Retinal pigment epithelial cell (primary cell): ENCODE measurements around the gene ATP9B.

Experiments
- DNase-seq: peaks from one replicate; pipeline ENCODE4 v3.0.0-alpha.2; 2010; ENCODE audit warnings: low read depth
- H3K4me3 ChIP-seq: 2 replicates; pipeline ENCODE4 v1.5.1; 2011; ENCODE audit warnings: mild to moderate bottlenecking, low read length, control low read depth, moderate library complexity
- TF ChIP-seq, protein P1 (sequence below): conservative IDR thresholded peaks from 2 replicates; pipeline ENCODE4 v1.5.1; 2011; ENCODE audit warnings: low read depth, low read length, control low read depth, inconsistent platforms

ATP9B gene

DNA sequence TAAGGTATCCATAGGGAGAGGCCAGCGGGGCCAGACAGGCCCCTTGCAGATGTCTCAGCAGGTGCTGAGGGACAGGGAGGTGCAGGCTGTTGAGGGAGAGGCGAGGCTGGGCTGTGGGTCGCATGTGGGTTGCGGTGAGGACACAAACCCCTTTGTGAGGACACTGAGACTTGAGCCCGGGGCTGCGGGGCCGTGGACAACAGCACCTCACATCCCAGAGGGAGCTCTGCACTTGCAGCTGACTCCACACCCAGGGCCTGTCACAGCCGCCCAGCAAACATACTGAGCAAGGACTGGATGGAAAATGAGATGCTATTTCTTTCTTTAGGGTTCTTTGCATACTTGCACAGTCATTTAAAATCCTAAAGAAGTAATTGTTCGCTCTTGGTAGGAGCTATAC is 231.2 kb downstream of the ATP9B start:
- no peak for DNase-seq
- no peak overlapping the region for H3K4me3 ChIP-seq
- TF ChIP-seq, protein P1, sequence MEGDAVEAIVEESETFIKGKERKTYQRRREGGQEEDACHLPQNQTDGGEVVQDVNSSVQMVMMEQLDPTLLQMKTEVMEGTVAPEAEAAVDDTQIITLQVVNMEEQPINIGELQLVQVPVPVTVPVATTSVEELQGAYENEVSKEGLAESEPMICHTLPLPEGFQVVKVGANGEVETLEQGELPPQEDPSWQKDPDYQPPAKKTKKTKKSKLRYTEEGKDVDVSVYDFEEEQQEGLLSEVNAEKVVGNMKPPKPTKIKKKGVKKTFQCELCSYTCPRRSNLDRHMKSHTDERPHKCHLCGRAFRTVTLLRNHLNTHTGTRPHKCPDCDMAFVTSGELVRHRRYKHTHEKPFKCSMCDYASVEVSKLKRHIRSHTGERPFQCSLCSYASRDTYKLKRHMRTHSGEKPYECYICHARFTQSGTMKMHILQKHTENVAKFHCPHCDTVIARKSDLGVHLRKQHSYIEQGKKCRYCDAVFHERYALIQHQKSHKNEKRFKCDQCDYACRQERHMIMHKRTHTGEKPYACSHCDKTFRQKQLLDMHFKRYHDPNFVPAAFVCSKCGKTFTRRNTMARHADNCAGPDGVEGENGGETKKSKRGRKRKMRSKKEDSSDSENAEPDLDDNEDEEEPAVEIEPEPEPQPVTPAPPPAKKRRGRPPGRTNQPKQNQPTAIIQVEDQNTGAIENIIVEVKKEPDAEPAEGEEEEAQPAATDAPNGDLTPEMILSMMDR: no peak

DNA sequence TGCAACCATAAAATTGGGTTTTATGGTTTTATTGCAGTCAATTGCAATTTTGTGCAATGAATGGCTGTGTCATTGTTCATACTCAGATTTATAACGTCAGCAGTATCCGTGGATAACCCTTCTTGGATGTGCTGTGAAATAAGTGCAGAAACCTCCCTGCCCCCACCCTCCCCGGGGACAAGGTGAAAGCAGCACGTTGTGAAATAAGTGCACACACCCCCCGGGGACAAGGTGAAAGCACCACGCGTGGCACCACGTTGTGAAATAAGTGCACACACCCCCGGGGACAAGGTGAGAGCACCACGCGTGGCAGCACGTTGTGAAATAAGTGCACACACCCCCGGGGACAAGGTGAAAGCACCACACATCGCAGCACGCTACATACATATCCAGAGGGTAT is 232.9 kb downstream of the ATP9B start:
- TF ChIP-seq, protein P1: no peak
- no peak overlapping the region for H3K4me3 ChIP-seq
- DNase-seq: no peak

DNA sequence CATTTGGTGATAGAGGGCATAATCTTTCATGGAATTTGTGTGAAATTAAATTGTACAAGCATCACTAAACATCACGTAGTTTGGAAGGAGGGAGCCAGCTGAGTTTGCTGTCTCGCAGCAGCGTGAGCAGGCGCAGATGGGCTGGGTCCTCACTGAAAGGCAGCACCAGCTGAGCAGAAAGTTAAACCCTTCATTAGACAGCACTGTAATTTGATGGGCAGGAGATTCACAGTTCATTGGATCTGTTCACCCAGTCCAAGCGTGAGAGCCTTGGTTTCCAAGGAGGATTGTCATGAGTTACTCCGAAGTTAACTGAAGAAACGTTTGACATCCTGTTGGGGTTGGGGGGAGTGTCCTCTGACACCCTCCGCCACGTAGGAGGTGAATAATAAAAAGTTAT is 236.7 kb downstream of the ATP9B start:
- H3K4me3 ChIP-seq: no peak overlapping the region
- TF ChIP-seq, protein P1: no peak
- DNase-seq: no peak

DNA sequence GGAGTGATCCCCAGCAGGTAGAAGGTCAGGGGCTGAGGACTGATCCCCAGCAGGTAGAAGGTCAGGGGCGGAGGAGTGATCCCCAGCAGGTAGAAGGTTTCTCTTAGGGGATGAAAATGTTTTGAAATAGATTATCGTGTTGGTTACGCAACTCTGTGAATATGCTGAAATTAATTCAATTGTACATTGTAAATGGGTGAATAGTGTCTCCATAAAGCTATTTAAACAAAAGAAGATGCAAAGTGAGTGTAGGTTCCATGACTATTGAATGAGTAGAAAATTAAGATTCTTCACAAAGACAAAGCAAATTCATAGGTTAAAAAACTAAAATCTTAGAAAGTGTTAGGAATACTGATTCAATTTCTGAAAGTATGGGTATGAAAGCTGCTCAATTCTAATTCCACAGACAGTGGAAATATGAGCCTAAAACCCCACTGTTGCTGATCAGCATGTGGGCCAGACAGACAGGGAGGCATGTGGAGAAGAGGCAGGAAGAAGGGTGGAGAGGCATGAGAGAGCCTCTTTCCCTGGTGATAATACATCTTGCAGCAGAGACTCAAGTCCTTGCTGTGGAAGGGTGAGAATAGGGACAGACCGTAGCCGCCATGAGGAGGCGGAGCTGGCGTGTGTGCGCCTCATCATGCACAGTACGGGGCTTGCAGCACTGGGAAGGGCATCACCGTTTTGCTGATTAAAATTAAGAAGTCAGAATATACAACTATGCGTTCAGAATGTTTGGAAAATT is 240.6 kb downstream of the ATP9B start:
- no peak overlapping the region for H3K4me3 ChIP-seq
- DNase-seq: no peak
- TF ChIP-seq, protein P1: no peak

DNA sequence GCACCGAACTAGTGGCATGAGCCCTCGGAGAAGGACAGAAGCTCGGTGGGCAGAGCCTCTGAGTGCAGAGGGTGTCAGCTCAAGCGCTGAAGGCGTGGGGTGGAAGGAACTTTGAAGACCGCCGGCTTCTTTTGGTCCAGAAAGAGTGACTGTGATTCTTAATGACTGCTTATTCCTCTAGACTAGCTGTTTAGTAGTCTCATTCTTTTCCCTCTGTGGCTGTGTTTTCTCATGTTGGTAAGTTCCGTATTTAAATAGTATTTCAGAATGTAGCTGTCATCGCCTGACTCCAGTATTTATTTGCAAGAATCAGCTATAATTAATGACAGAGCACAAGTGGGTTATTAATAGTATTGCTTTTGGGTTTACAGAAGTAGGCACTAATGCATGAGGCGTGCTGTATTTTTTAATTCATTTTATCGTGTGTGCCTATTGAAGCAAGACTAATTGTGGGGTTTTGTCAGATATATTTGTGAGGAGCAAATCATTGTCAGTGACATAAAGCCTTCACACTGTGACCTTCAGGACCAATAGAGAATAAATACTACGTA is 245.7 kb downstream of the ATP9B start:
- H3K4me3 ChIP-seq: no peak overlapping the region
- no peak for DNase-seq
- TF ChIP-seq, protein P1: no peak

DNA sequence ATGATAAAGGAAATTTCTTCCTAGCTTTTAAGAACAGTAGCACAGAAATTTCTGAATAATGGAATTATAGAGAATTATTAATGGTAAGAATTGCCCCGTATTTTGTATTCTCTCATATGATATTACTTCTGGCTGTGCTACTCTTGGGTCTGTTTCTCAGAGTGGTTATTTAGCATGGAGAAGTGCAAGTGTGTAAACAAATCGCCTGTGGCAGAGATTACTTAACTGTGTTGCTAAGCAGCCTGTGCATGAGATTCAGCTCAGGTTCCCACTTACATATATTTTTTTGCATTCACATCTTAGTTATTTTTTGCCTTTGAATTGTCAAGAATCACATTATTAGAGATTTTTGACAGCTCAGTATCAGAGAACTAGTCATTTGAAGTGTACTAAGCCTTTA is 246.4 kb downstream of the ATP9B start:
- DNase-seq: no peak
- H3K4me3 ChIP-seq: no peak overlapping the region
- TF ChIP-seq, protein P1: no peak

DNA sequence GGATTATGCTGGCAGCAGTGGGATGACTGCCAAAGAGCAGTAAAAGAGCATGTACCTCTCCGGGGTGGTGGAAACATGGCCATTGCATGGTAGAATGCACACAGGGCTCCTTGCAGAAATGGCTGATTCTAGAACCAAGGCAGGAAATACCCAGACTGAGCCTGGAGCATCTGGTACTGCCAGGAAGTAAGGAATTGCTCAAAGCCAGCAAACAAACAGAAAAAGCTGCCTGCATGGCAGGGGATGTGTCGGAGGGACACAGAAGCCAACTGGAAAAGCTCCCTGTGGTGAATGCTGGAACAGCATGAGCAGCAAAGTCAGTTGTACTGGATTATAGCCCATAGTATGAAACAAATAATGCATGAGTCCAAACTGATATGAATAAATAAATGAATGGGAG is 248.5 kb downstream of the ATP9B start:
- no peak for DNase-seq

More for the DNA sequence above, 248.5 kb downstream of the ATP9B start:
- H3K4me3 ChIP-seq: no peak overlapping the region
- TF ChIP-seq, protein P1: no peak
